Tongue (tissue), 2 donors: Measurements from ENCODE around the gene IKZF1. TPM values are rescaled to one million over a fixed set of nuclear protein-coding genes. Genes with fewer than 3 reads are reported as not detected.

Source experiments
- DNase-seq: peaks from one replicate; pipeline ENCODE4 v3.0.0-alpha.2; 2015
- total RNA-seq: library from RNA; depleted of rRNA; stranded (reverse); fragments of >200 nt; gene quantifications from one replicate; pipeline ENCODE4 v1.2.3, GENCODE V29; 2014

The IKZF1 gene
- total RNA-seq, 1 donor from 2014 or later: 6.1 TPM

DNA sequence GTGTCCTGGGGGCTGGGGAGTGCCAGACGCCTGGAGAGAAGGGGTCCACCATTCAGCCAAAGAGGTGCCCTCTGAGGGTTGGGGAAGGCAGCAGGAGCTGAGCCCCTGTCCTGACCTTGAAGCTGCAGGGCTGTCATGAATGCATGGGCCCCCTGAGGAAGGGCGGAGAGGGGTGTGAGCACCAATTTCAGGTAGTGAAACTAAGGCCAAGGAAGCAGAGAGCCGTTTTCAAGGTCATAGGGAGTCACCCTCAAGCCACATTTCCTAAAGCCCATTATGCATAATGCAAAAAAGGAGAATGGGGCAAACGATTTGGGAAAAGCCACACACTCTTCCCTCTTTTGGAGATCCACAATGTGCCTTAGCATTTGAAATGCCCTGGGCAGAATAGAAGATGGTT lies 108.5 kb downstream of the IKZF1 start:
- no peak for DNase-seq

DNA sequence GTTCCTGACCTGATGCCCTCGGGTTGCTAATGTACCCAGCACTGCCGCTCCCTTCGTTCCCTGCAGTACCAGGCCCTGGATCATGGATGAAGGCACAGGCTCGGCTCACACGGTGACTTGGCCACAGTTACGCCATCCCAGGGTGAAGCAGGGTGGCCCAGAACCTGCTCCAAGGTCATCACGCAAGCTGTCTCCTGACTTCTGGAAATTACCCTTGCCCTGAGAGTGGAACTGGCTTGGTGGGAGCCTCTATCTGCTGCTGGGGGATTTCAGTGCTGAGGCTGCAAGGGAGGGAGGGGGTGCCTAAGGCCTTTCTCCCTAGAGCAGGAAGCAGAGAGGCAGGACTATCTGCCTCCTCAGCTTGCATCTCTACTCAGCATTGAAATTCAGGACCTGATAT lies 109.0 kb downstream of the IKZF1 start:
- DNase-seq: no peak

DNA sequence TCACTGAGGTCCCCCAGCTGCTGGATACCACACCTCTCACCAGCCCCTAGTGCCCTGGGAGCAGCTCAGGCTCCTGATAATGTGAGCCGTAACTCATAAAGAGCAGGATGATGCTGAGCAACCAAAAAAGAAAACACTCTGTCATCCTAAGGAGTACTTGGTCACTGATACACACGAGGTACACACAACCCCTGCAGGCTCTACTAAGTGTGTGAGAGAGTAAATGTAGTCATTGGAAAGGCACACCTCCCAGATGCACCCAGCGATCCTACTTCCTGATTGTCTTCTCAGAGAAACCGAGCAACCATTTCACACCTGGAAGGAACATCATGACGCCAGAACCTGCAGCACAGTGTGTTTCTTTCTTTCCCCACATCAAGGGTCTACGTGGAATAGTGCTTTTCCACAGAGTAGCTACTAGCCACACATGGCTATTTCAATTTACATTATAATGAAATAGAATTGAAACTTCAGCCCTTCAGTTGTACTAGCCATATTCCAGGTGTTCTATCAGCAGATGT lies 111.4 kb downstream of the IKZF1 start:
- DNase-seq: no peak

DNA sequence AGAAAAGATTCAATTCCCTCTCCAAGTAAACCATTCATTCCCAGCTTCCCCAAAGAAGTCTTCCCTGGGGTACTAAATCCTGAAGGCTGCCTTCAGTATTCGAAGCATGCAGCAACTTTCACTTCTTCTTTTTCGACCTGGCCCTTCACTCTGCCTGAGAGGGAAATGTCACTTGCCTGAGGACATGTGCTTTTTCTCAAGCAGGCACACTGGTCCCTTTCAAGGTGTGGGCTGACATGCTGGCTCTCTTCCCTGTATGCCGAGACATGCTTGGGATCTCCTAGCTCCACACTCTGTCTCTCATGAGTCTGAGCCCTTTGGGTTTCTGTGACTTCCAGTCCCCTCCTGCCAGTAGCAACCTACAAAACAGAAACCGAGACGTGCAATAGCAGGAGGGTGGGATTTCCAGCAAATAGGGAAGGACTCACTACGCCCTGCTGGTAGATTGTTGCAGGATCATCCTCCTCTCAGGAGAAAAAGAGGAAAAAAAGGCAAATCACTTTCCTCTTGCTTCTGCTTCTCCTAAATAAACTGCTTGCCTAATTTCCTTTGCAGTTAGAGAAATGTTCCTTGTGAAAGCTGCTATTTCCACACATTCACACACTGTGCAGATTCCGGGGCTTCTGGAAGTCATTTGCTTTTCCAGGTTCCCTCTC lies 112.1 kb downstream of the IKZF1 start:
- DNase-seq: peak; percentile 5

DNA sequence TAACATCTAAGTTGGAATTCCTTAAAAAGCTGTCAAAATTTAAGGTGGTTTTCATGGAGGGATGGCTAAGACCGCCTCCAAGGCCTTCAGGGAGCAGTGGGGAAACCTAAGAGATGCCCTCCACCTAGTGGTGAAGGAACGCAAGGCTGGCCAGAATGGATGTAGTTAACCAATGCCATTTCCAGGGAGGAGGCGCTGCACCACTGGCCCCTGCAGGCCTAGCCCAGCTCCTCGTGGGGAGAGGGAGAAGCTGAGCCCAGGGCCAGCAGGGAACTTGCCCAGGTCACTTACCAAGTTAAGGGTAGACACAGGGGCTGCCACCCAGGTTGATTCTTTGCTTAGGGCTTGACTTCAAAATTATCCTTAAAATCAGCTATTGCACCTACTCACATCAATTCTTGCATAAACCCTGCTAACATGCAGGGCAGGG lies 113.6 kb downstream of the IKZF1 start:
- peak; percentile 75 for DNase-seq

DNA sequence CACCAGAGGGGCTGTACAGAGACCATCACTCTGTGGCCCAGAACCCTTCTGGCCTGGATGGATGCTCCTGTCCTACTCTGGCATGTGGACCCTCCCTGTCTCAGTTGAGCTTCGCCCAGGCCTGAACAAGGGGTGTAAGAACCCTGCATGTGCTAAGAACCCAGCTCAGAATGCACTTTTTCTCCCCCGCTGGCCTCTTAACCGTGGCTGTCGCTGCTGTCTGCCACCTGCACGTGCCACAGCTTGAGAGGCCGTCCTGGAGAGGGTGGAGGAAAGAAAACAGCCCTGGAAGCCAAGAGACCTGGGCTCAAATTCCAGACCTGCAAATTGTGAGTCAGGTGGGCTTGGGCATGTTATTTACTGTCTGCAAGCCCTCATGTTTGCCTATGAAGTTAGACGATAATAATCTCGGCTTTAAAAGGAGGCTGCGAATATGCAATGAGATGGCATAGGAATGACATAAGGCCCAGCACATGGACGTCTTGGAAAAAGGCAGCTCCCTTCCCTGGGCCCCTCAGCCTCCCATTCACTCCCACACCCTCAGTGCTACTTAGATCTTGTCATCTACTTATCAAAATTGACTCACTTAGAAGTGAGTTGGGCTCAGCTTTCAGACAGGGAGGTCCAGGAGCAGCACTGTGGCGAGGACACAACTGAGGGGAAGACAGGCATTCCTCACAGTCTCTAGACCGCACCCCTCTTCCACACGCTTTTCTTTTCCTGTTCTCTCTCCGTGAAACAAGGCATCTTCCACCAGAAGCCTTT lies 114.2 kb downstream of the IKZF1 start:
- no peak for DNase-seq

DNA sequence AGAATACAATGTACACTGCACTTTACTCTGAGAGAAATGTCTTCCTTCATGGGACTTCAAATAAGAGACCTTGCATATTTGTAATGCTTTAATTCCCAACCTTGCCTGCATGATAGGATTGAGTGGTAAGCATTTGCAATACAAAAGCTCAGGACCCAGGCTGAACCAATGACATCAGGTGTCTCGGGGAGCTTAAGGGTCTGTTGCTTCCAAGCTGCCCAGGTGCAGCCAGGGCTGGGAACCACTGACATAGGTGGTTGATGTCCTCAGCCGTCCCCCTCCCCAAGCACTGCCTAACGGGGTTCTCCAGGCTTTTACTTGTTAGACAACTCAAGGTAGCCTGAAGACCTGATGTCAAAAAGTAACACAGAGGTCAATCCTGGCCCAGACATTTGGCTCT lies 116.5 kb downstream of the IKZF1 start:
- no peak for DNase-seq

DNA sequence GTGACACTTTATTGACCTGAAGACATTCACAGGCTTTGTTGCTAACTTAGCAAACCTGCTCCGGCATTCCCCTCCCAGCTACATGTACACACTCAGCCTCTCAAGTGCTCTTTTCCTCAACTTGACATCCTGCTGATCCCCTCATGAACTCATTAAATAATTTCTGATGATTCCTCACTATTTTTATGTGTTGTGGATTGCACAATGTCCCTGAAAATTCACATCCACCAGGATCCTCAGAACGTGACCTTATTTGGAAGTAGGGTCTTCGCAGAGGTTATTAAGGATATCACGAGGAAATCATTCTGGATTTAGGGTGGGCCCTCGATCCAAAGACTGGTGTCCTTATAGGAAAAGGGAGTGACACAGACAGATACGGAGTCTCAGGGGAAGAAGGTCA lies 118.3 kb downstream of the IKZF1 start:
- DNase-seq: no peak

DNA sequence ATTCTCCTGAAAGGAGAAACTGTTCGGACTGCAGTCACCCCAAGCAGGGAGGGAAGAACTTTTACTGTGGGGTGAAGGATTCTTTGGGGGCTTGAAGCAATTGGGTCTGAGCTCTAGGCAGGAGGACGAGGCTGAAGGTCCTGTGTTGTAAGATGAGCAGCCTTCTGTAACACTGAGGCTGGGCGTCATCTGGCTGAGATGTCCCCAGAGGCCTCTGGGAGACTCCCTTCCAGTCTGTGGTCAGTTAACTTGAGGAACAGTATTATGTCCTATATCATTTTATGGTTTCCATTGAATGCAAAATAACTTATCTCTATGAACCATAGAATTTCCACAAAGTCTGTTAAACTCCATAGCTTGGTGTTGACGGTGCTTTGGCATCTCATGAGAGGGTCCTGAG lies 119.3 kb downstream of the IKZF1 start:
- DNase-seq: no peak

DNA sequence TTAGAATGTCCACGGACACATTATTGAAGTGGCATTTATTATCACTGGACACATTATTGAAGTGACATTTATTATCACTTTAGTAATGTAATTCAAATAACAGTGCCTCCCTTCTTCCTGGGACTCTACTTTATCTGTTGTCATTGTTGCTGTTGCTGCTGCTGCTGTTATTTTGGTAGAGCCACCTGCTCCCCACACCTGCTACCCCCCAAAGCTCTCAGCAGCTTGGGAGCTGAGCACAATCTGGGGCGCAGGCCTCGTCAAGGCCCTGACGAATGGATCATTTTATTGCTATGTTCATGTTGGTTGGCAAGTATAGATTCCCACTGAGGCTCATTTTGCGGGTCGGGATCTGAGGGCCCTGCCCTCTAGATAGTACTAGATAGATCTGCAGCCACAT lies 120.8 kb downstream of the IKZF1 start:
- no peak for DNase-seq

DNA sequence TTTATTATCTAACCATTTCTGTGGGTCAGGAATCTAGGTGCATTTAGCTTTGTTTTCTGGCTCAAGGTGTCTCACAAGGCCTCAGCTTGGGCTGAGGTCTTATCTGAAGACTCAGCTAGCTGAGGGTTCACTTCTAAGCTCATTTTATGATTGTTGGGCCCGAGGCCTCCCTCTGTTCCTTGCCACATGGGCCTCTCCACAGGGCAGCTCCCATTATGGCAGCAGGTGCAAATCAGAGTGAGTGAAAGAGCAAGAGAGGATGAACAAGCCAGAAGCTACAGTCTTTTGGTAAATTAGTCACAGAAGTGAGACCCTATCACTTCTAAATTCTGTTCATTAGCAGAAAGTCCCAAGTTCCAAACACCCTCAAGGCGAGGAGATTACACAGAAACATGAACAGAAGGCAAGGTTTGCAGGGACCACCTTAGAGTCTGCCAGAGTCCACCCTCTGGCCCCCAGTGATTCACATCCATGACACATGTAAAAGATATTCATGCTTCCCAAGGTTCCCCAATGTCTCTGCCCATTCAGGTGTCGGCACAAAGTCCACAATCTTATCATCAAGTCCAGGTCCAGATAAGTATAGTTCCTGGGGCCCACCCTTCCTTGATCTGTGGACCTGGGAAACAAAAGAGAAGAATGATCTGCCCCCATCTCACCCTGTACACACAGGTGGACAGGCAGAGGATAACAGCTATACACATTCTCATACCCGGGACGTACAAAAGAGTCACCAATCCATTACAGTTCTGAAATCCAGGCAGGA lies 121.9 kb downstream of the IKZF1 start:
- DNase-seq: no peak

DNA sequence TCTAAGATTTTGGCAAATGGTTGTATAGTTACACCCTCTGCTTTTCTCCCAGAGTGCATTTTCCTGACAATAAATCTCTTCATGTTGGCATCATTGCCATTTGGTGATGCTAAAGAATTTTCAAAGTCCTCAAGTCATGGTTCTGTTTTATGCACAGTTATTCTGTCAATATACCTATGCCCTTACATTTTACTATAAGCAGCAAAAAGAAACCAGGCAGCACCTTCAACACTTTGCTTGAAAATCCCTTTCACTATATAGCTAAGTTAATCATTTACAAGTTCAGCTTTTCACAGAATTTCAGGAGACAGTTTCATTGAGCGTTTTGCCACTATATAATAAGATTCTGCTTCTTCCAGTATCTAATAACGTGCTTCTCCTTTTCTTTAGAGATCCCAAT lies 123.0 kb downstream of the IKZF1 start:
- no peak for DNase-seq

DNA sequence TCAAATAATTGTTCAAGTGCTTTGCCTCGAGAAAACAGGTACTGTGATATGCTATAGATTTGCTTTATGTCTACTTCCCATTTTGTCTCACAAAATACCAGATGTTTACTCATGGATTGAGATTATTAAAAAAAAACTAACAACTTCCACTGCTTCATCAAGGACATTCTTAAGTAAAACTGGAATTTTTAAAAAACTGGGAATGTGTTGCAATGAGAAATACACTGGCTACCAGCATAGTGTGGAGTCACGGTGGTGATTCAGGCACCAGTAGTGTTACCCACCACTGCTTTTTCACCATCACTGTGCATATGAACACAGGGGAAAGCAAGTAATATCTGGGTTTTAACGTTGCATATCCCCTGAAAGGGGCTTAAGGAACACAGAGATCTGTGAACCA lies 124.4 kb downstream of the IKZF1 start:
- no peak for DNase-seq

DNA sequence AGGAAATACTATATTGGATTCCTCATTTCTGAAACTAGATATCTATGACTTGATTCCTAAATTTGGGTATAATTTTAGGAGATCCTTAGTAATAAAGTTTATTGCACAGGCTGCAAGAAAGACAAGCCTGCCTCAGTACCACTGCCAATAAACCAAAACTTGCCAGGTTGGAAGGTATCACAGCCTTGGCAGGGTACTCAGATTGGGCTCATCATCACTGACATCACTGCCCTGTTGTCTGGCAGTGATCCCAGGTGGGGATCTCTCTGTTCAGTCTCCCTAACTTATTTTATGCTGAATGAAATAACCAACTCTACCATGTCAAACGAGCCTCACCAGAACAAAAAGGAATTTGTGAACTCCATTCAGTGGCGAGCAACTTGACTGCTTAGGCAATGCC lies 126.8 kb downstream of the IKZF1 start:
- no peak for DNase-seq

DNA sequence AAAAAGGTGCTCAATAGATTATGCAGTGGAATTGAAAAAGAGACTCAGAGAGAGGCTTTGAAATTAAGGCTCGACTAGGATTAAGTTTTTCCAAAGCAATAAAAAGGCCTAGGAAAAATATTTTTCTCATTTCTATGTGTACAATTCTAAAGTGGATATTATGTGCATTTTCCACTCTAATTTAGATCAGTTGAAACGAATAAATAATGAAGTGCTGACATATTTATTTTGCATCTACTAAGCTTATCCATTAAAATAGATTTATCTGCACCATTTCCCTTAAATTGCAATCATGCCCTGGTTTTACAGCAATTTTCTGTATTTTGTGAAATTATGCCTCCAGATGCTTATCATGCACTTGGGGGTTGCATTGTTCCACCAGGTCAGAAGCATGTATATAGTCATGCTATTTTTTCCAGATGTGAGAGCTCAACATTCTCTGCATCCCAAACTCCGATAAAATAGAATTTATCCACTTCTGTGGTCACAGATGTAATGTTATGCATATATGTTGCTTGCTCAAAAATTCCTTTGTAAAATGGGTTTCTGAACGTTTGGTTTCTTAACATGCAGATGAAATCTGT lies 127.3 kb downstream of the IKZF1 start:
- no peak for DNase-seq

DNA sequence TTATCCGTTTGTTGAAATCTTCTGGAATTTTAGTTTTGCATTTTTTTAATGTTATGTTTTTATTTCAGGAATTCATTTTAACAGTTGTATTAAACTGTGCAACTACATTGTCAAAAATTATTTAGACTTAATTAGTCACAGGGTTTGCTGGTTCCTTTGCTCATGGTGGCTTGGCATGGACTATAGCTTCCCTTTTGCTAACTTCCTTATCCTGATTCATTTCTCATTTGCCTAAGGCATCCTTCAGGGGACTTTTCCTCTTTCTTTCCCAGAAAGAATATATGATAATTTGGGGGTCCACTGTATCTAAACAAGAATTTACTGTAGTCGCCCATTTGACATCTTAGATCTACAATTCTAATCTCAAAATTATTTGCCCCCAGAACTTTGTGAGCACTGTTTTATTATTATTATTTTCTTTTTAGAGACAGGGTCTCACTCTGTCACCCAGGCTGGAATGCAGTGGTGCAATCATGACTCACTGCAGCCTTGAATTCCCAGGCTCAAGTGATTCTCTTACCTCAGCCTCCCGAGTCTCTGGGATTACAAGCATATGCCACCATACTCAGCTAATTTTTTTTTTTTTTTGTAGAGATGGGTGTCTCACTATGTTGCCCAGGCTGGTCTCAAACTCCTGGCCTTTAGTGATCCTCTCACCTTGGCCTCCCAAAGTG lies 131.8 kb downstream of the IKZF1 start:
- no peak for DNase-seq

DNA sequence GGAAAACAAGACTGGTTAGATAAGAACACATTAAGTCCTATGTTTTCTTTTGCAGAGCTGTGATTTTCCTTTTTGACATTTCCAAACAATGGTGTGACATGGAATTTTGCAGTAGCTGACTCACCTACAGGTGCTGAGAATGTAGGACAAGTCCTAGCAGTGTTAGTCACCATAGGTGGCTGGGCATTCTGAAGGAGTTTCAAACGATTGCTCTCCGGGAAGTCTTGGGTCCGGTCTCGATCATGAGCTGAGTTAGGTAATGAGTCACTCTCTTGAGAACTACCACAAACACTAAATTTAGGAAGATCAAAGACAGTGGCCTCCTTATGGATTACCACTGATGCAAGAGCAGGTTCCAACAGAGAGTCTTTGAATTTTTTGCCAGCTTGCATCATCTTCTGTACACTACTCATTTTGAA lies 142.0 kb downstream of the IKZF1 start:
- no peak for DNase-seq

DNA sequence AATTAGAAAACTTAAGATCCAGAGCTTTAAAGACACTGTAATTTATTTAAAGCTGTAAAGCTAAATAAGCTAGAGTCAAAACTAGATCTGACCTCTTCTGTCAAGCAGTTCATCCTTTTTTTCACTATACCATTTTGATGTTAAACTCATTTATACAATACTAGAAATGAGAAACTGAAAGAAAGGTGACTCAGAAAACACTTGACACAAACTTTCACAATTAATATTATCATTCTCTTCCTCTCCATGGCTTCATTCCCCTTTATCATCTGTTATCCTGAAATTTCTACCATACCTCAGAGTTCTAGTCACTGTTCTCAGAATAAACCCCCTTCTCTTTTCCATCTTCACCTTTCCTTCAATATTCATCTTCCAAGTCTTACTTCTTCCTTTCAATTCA lies 144.3 kb downstream of the IKZF1 start:
- no peak for DNase-seq

DNA sequence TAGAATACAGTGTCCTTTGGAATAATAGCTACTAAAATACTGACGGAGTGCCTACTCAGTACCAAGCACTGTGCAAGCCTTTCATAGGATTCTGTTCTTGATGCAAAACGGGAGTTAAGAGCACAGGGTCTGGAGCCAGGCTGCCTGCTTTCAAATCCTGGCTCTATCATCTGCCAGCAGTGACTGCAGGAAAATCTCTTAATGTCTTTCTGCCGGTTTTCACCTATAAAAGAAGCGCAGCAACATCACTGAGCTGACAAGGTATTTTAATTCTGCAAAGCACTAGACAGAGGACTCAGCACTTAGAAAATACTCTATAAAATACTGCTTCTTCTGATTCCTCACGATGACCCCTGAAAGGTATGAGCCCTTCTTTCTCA lies 145.0 kb downstream of the IKZF1 start:
- peak; percentile 3 for DNase-seq

DNA sequence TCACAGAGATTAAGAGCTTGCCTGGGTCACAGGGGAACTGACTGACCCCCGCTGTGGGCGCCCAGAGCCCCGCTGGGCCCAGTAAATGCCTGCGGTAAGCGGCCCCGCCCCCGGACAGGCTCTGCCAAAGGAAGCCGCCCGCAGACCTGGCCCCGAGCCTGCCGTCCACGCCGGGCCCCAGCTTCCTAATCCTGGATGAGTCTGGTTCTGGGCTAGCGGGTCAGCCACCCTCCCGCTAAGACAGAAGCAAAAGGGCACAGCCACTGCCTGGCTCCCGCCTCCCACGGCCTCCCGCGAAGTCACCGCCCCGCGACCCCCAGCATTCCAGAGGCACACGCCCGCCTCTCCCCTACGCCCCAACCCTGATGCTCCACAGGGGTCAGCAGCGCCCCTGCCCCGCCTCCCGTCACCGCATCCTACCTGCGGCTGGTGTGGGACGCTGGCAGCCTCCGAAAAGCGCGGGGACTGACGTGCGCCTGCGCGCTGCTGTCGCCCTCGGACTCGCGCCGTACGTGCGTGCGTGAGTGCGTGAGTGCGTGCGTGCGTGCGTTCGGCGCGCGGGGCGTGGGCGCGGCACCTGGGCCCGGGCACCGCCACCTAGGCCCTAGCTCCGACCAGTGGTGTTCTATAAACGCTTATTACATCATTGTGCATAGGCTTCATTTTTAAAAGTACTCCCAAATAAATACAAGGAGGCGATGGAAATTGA lies 145.5 kb downstream of the IKZF1 start, which contains the start of gene FIGNL1:
Gene FIGNL1, minus strand, starts transcription at position 470 of the 709 bp plus-strand sequence. CDS start 3,063 bp downstream, outside the sequence.
- peak; percentile 86 for DNase-seq

DNA sequence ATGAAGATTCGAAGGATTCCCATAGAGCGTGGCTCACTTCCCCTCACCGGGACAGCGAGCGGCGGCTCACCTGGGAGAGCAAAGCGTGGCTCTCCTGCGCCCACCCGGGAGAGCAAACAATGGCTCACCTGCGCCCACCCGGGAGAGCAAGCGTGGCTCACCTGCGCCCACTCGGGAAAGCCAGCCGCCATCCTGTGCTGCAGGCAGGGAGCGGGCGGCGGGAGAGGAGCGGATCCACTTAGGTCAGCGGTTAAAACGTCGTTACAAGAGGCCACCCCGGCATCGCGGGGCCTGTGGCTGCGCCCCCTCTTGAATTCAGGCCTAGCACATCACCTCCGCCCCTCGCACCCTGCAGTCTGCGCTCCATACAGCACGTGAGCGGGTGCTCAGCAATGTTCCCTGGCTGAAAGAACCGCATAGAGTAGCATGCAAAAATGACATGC lies 146.1 kb downstream of the IKZF1 start:
- peak; percentile 28 for DNase-seq
